ENCODE data around the gene DEAF1.

DNA sequence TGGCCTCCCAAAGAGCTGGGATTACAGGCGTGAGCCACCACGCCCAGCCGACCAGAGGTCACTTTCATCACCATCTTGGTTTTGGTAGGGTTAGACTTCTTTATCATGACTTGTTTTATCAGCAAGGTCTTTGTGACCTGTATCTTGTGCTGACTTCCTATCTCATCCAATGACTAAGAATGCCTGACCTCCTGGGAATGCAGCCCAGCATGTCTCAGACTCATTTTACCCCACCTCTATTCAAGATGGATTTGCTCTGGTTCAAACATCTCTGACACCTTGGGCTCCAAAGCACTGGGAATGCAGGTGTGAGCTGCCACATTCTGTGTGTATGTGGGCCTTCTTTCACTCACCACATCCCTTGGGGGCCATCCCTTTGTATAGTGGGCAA, 47.1 kb upstream of the DEAF1 start:
- TF ChIP-seq ZNF496 (CRISPR knock-in tag; IDR thresholded peaks at IDR 0.05; ENCODE audit: insufficient replicate concordance): no peak
- no peak for TF ChIP-seq ZNF768 (CRISPR knock-in tag; IDR thresholded peaks at IDR 0.05)
- TF ChIP-seq CBFB (CRISPR knock-in tag; IDR thresholded peaks at IDR 0.05): no peak
- no peak for TF ChIP-seq POLR2G (IDR thresholded peaks at IDR 0.05; ENCODE audit: low read depth, low read length)
- TF ChIP-seq FOXM1 (CRISPR knock-in tag; IDR thresholded peaks at IDR 0.05): no peak
- TF ChIP-seq ZNF292 (CRISPR knock-in tag; IDR thresholded peaks at IDR 0.05; ENCODE audit: borderline replicate concordance, low read depth): no peak
- no peak for TF ChIP-seq ESRRA (CRISPR knock-in tag; IDR thresholded peaks at IDR 0.05; ENCODE audit: low read depth)
- TF ChIP-seq FOXP1 (IDR thresholded peaks at IDR 0.05): no peak
- TF ChIP-seq FOXP1 (CRISPR knock-in tag; IDR thresholded peaks at IDR 0.05): no peak
- no peak for TF ChIP-seq KDM5A (IDR thresholded peaks at IDR 0.05; ENCODE audit: borderline replicate concordance, low read length)
